HepG2 (cell line): ENCODE results near the gene GDPD5. TPM values are rescaled to one million over a fixed set of nuclear protein-coding genes. Genes with fewer than 3 reads are reported as not detected.

ENCODE experiments used
- ADNP ChIP-seq: sonication (generic); formaldehyde crosslinking; IDR thresholded peaks from 2 replicates; pipeline ENCODE4 v1.4.0; 2020; ENCODE audit warnings: missing genetic modification reagents
- BORCS8-MEF2B ChIP-seq: sonication (generic); formaldehyde crosslinking; IDR thresholded peaks from 2 replicates; pipeline ENCODE4 v1.8.0; 2022; ENCODE audit warnings: mild to moderate bottlenecking, missing genetic modification reagents
- DMTF1 ChIP-seq: sonication (generic); formaldehyde crosslinking; IDR thresholded peaks from 2 replicates; pipeline ENCODE4 v1.4.0; 2020; ENCODE audit warnings: mild to moderate bottlenecking, missing genetic modification reagents
- DNMT1 ChIP-seq: sonication (generic); formaldehyde crosslinking; IDR thresholded peaks from 2 replicates; pipeline ENCODE4 v1.5.1; 2020; ENCODE audit warnings: mild to moderate bottlenecking, missing genetic modification reagents
- EED ChIP-seq: sonication (generic); formaldehyde crosslinking; IDR thresholded peaks from 2 replicates; pipeline ENCODE4 v1.5.0; 2020; ENCODE audit warnings: mild to moderate bottlenecking, missing genetic modification reagents
- FOXM1 ChIP-seq: sonication (generic); formaldehyde crosslinking; IDR thresholded peaks from 2 replicates; pipeline ENCODE4 v1.5.0; 2020; ENCODE audit warnings: missing genetic modification reagents
- KDM5B ChIP-seq: sonication (generic); formaldehyde crosslinking; IDR thresholded peaks from 2 replicates; pipeline ENCODE4 v1.4.0; 2020; ENCODE audit warnings: missing genetic modification reagents, mild to moderate bottlenecking, borderline replicate concordance
- KIAA2018 ChIP-seq: sonication (generic); formaldehyde crosslinking; IDR thresholded peaks from 2 replicates; pipeline ENCODE4 v1.5.0; 2020; ENCODE audit warnings: mild to moderate bottlenecking, missing genetic modification reagents, borderline replicate concordance
- MED1 ChIP-seq: sonication (generic); formaldehyde crosslinking; IDR thresholded peaks from 2 replicates; pipeline ENCODE4 v1.4.0; 2020; ENCODE audit warnings: missing genetic modification reagents
- SMAD3 ChIP-seq: sonication (generic); formaldehyde crosslinking; IDR thresholded peaks from 2 replicates; pipeline ENCODE4 v1.4.0; 2020; ENCODE audit warnings: missing genetic modification reagents
- SMARCC2 ChIP-seq: fragments of 450-650 bp; IDR thresholded peaks from 2 replicates; pipeline ENCODE4 v1.6.1; 2017; ENCODE audit warnings: antibody characterized with exemption, mild to moderate bottlenecking
- ZBTB33 ChIP-seq: sonication (generic); formaldehyde crosslinking; IDR thresholded peaks from 2 replicates; pipeline ENCODE4 v1.4.0; 2020; ENCODE audit warnings: missing genetic modification reagents
- ZMAT3 ChIP-seq: sonication (generic); formaldehyde crosslinking; conservative IDR thresholded peaks from 2 replicates; pipeline ENCODE4 v1.7.0; 2021; ENCODE audit warnings: missing genetic modification reagents
- ZNF101 ChIP-seq: sonication (generic); formaldehyde crosslinking; IDR thresholded peaks from 2 replicates; pipeline ENCODE4 v1.4.0; 2020; ENCODE audit warnings: mild to moderate bottlenecking, low read depth, missing genetic modification reagents, borderline replicate concordance
- ZNF34 ChIP-seq: sonication (generic); formaldehyde crosslinking; IDR thresholded peaks from 2 replicates; pipeline ENCODE4 v1.4.0; 2020; ENCODE audit warnings: mild to moderate bottlenecking, missing genetic modification reagents, borderline replicate concordance
- ZNF563 ChIP-seq: sonication (generic); formaldehyde crosslinking; IDR thresholded peaks from 2 replicates; pipeline ENCODE4 v1.8.0; 2022; ENCODE audit warnings: mild to moderate bottlenecking, moderate library complexity, missing genetic modification reagents
- ZNF83 ChIP-seq: sonication (generic); formaldehyde crosslinking; IDR thresholded peaks from 2 replicates; pipeline ENCODE4 v1.4.0; 2020; ENCODE audit warnings: missing genetic modification reagents, mild to moderate bottlenecking, borderline replicate concordance
- polyA plus RNA-seq, 8 experiments: library from polyadenylated mRNA; depleted of rRNA in 3 of 8; stranded (reverse) in 7 of 8; unstranded in 1 of 8; fragments of >200 nt; fragmentation: Illumina TruSeq in 4 of 8; extraction: Trizol in 4 of 8; gene quantifications; 2 replicates each; pipeline versions ENCODE4 v1.2.1 to v1.2.3, GENCODE V29; 2011 to 2016; ENCODE audit warnings: low read depth in 4 of 8, missing spikeins in 1 of 8, mixed read lengths in 1 of 8; ENCODE audit not compliant: insufficient read depth in 1 of 8
- total RNA-seq, 5 experiments: library from RNA; depleted of rRNA; stranded (reverse); fragments of >200 nt; fragmentation: Illumina TruSeq; extraction: Trizol; gene quantifications; 2 replicates each; pipeline ENCODE4 v1.2.3, GENCODE V29; 2016; ENCODE audit warnings: low read depth in 1 of 5

Gene GDPD5
- total and polyA plus RNA-seq, 2 of the 13 experiments (the other 11 are each of a cell fraction or from before 2014, with no cell fraction given): 55.0 to 67.5 TPM

- TF ChIP-seq ZBTB33 (0 out of 2 replicates have a peak, but pooled peaks have one; percentile 54), ZNF83 (CRISPR knock-in tag) (peak; percentile 34; the same call in 1 of the 2 replicates), ZMAT3 (peak; percentile 90), BORCS8-MEF2B (CRISPR knock-in tag) (peak; percentile 93), ZNF34 (CRISPR knock-in tag) (peak; percentile 80), EED (peak; percentile 93), DNMT1 (CRISPR knock-in tag) (no peak), SMAD3 (CRISPR knock-in tag) (peak; percentile 64), ZNF101 (CRISPR knock-in tag) (0 out of 2 replicates have a peak, but pooled peaks have one; percentile 62), FOXM1 (no peak), ZNF563 (CRISPR knock-in tag) (peak; percentile 93), DMTF1 (0 out of 2 replicates have a peak, but pooled peaks have one; percentile 36), MED1 (CRISPR knock-in tag) (peak; percentile 71), KDM5B (CRISPR knock-in tag) (peak; percentile 92; the same call in 1 of the 2 replicates), SMARCC2 (no peak), KIAA2018 (0 out of 2 replicates have a peak, but pooled peaks have one; percentile 14), ADNP (CRISPR knock-in tag) (no peak)
Measured at GRCh38 chr11:75399344-75400145, 126.2 kb downstream of the GDPD5 start, which contains the start of gene RPS3 (continued).
